Hepatic stellate cell (primary cell): ENCODE results near the gene ANKS6.

ENCODE experiments used
- DNase-seq: peaks from one replicate; pipeline ENCODE4 v3.0.0; 2011; ENCODE audit warnings: low spot score

The ANKS6 gene

GRCh38 chr9:98796364-98797101, at the start of gene ANKS6:
ANKS6 (minus strand) TSS chr9:98796555; CDS start chr9:98796491, 64 bp downstream.
- peak; percentile 92 for DNase-seq

- DNase-seq = no peak
Measured at GRCh38 chr9:98846081-98846480, 49.7 kb upstream of the ANKS6 start.

GRCh38 chr9:98842510-98842909, 46.2 kb upstream of the ANKS6 start:
- DNase-seq = no peak

GRCh38 chr9:98839724-98840123, 43.4 kb upstream of the ANKS6 start:
- no peak for DNase-seq

- DNase-seq = no peak
Measured at GRCh38 chr9:98838868-98839565, 42.7 kb upstream of the ANKS6 start.

- no peak for DNase-seq
Measured at GRCh38 chr9:98838155-98838867, 42.0 kb upstream of the ANKS6 start.

- DNase-seq = no peak
Measured at GRCh38 chr9:98837516-98837915, 41.2 kb upstream of the ANKS6 start.

- DNase-seq = no peak
Measured at GRCh38 chr9:98836206-98836605, 39.9 kb upstream of the ANKS6 start.

GRCh38 chr9:98834386-98834785, 38.0 kb upstream of the ANKS6 start:
- no peak for DNase-seq

- no peak for DNase-seq
Measured at GRCh38 chr9:98833090-98833956, 37.0 kb upstream of the ANKS6 start.

GRCh38 chr9:98832768-98833089, 36.4 kb upstream of the ANKS6 start:
- DNase-seq = no peak

- DNase-seq = no peak
Measured at GRCh38 chr9:98831696-98832095, 35.3 kb upstream of the ANKS6 start.

GRCh38 chr9:98830554-98830953, 34.2 kb upstream of the ANKS6 start:
- DNase-seq = no peak

GRCh38 chr9:98829766-98830165, 33.4 kb upstream of the ANKS6 start:
- DNase-seq = no peak

- no peak for DNase-seq
Measured at GRCh38 chr9:98826716-98827115, 30.4 kb upstream of the ANKS6 start.

- no peak for DNase-seq
Measured at GRCh38 chr9:98825414-98825813, 29.1 kb upstream of the ANKS6 start.

GRCh38 chr9:98823666-98824334, 27.4 kb upstream of the ANKS6 start:
- DNase-seq = no peak

- DNase-seq = no peak
Measured at GRCh38 chr9:98822661-98823060, 26.3 kb upstream of the ANKS6 start.

- no peak for DNase-seq
Measured at GRCh38 chr9:98821831-98822230, 25.5 kb upstream of the ANKS6 start.

- DNase-seq = no peak
Measured at GRCh38 chr9:98819231-98819630, 22.9 kb upstream of the ANKS6 start.

GRCh38 chr9:98818764-98819163, 22.4 kb upstream of the ANKS6 start:
- DNase-seq = no peak
